MM.1S (cell line): Measurements from ENCODE around the gene NDUFB11.

Source experiments
- CTCF ChIP-seq: fragments of 300-600 bp; sonication (generic); IDR thresholded peaks from 2 replicates; pipeline ENCODE4 v1.5.1; 2016; ENCODE audit warnings: antibody characterized with exemption, low read length, mixed read lengths
- EZH2 ChIP-seq: fragments of 300-600 bp; sonication (generic); optimal IDR thresholded peaks from 2 replicates; pipeline ENCODE3; 2017; ENCODE audit warnings: low read depth, mild to moderate bottlenecking, antibody characterized with exemption, low read length, mixed read lengths
- EZH2phosphoT487 ChIP-seq: fragments of 300-600 bp; sonication (generic); IDR thresholded peaks from 2 replicates; pipeline ENCODE4 v1.6.1; 2018; ENCODE audit warnings: antibody characterized with exemption, low read length

- TF ChIP-seq CTCF (no peak), EZH2phosphoT487 (no peak), EZH2 (no peak)
These were observed 40.0 kb upstream of the NDUFB11 start for GRCh38 chrX:47184486-47184885.
